B cell (primary cell): ENCODE data around the gene BUB1B.
"Not testable (repeated sequence)": the region's sequence is repeated elsewhere in the genome, so short reads cannot be mapped to it uniquely, and the experiment has no call there.

Source experiments
- EZH2 ChIP-seq: IDR thresholded peaks from 2 replicates; pipeline ENCODE4 v1.6.1; 2012; ENCODE audit warnings: borderline replicate concordance, low read depth, mild to moderate bottlenecking, moderate library complexity, low read length; ENCODE audit not compliant: insufficient read depth, poor library complexity, severe bottlenecking
- TF ChIP-seq, protein P1 (sequence below): fragments of 200-600 bp; IDR thresholded peaks from one replicate; pipeline ENCODE4 v1.8.0; 2022; ENCODE audit warnings: antibody characterized with exemption, mild to moderate bottlenecking

DNA sequence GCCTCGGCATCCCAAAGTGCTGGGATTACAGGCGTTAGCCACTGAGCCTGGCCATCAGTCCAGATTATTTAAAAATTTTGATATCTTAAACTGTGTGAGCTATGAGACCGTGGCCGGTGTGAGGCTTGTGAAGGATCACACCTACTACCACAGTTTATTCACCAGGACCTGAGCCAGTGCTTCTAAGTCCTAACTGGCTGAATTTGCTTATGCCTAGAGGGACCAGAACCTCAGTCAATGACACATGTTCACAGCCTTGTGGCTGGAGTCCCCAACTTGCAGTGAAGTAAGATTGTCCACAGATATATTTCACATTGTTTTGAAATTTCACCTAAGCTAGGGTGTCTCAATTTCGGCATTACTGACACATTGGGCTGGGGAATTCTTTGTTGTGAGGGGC, 37.0 kb upstream of the BUB1B start:
- TF ChIP-seq, protein P1, sequence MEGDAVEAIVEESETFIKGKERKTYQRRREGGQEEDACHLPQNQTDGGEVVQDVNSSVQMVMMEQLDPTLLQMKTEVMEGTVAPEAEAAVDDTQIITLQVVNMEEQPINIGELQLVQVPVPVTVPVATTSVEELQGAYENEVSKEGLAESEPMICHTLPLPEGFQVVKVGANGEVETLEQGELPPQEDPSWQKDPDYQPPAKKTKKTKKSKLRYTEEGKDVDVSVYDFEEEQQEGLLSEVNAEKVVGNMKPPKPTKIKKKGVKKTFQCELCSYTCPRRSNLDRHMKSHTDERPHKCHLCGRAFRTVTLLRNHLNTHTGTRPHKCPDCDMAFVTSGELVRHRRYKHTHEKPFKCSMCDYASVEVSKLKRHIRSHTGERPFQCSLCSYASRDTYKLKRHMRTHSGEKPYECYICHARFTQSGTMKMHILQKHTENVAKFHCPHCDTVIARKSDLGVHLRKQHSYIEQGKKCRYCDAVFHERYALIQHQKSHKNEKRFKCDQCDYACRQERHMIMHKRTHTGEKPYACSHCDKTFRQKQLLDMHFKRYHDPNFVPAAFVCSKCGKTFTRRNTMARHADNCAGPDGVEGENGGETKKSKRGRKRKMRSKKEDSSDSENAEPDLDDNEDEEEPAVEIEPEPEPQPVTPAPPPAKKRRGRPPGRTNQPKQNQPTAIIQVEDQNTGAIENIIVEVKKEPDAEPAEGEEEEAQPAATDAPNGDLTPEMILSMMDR: not testable (repeated sequence)
- TF ChIP-seq EZH2: not testable (repeated sequence)
